IPS DF 19.7 (cell line): Measurements from ENCODE around the gene ACAA1.
"Not testable (repeated sequence)": the region's sequence is repeated elsewhere in the genome, so short reads cannot be mapped to it uniquely, and the experiment has no call there.

Experiments
- DNase-seq: peaks from one replicate; pipeline ENCODE4 v3.0.0-alpha.2; 2013; ENCODE audit warnings: low read depth, low spot score

The ACAA1 gene

DNA sequence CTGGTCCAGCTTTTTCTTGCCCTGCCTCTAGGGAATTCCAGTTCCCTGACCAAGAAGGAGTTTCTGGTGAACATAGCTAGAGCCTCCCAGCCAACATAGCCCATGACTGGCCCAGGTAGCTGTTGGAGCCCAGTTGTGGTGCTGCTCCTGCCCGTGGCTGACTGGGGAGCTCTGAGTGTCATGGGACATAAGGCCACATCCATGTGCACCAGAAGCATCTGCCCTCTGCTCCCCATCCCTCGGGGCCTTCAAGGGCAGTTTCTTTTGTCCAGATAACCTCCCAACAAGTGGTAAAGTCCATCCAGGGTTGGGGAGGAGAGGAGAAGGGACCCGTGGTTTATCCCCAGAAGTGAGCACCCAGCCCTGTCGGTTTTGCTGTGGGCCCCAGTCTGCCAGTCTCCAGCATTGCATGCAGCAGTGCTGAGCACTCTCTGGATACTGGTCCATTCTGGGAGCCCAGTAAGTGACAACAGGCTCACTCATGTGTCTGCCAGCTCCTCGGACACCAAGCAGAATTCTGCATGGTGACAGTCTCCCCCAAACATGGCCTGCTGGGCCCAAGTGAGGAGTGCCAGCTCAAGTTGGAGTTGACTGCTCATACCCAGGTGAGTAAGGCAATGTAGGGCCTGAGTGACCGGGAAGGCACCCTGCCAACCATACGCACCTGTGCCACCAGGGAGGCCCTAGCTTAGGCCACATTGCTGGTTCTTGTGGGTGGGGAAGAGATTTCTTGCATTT is 28.8 kb downstream of the ACAA1 start:
- no peak for DNase-seq

DNA sequence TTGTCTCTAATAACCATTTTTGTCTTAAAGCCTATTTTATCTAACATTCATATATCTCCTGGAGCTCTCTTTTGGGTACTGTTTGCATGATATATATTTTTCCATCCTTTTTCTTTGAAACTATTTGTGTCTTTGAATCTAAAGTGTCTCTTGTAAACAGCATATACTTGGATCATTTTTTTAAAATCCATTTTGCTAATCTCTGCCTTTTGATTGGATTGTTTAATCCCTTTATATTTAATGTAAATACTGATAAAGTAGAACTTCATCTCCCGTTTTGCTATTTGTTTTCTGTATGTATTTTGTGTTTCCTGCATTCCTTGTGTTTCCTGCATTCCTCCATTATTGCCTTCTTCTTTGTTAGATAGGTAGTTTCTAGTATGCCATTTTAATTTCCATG is 31.4 kb downstream of the ACAA1 start:
- DNase-seq, result no peak

DNA sequence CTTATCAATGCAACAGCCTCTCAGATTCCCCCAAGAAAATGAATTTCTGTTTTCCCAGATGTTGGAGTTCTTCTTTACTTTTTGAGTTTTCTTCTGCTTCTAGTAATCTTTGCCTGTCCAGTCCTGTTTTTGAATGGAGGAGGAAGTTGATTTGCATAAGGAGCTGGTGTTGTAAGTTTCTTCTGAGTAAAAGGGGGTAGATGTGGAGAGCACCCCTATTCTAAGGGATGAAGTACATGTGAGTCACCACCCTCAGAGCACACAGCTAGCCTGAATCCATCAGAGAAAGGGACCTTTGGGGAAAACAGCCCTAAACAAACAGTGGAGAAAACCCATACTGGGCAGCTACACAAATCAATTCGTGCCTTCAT is 34.5 kb downstream of the ACAA1 start:
- DNase-seq, result no peak

DNA sequence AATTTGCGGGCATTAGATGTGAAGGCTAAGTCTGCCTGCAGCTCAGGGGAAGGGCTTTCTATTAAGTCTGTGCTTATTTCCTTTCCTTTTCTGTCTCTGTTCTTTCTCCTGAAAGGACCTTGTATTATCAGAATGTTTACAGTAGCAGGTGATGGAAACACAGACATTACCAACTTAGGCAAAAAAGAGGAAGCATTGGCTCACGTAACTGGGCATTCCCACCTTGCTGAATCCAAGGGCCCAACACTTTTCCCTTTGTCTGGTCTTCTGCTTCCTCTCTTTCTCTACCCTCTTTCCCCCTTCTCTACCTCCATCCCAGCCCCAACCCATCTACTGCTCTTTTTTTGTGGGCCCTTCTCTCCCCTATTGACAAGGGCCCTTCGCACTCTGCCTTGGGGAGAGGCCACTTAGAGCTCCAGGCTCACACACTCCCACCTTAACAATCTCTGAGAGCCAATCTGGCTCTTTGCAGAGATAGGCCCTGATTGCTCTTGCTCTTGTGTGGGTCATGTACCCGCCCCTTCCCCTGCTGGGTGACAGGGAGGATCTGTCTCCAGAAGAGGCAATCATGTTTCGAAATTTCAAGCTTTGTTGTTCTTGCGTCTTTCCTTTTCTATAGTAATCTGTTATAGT is 35.0 kb downstream of the ACAA1 start:
- no peak for DNase-seq

DNA sequence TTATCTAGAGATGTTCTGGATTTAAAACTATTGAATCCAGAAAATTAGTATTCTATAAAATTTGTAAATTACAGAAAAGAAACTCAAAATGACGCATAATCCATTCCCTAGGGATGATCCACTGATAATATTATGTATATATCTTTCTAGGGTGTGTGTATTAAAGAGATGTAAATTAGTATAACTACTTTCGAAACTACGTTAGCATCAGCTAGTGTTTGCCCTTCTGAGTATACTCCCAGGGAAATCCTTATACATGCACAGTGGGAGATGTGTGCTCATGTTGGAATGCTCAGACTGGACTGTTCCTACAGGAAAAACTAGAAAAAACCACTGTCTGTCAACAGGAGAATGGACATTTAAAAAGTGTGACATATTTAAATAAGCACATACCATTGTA is 36.4 kb downstream of the ACAA1 start:
- DNase-seq, result no peak

DNA sequence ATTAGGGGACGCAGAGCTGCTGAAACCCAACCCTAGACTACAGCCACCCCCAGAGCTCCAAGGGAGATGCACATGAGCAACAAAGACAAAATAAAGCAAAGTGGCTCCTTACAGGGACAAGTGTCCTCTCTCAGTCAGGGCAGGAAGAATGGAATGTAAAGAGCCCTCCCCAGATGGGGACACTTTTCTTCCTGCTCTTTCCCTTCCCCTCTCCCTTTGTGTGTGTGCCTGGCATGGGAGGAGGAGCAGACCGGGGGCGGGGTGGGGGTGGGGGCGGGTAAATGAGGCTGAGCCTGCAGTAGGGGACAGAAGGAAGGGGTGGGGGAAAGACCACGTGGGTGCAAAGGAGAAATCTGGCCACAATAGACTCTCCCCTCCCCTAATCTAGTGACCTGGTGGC is 37.4 kb downstream of the ACAA1 start:
- no peak for DNase-seq

DNA sequence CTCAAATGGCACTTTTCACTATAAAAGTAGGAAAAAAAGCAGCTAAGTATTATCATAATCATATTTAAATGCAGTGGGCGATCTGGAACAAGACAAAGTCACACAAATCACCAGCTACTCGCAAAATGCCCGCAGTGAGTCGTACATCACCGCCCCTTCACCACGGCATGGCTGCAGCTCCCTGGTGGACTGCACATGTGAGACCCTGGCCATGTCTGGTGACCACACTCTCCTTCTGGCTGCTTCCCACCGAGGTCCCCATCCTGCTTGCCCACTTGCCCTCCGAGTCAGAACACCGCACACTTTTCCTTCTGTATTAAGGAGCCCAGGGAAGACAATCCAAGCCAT is 38.6 kb downstream of the ACAA1 start:
- DNase-seq, result no peak

DNA sequence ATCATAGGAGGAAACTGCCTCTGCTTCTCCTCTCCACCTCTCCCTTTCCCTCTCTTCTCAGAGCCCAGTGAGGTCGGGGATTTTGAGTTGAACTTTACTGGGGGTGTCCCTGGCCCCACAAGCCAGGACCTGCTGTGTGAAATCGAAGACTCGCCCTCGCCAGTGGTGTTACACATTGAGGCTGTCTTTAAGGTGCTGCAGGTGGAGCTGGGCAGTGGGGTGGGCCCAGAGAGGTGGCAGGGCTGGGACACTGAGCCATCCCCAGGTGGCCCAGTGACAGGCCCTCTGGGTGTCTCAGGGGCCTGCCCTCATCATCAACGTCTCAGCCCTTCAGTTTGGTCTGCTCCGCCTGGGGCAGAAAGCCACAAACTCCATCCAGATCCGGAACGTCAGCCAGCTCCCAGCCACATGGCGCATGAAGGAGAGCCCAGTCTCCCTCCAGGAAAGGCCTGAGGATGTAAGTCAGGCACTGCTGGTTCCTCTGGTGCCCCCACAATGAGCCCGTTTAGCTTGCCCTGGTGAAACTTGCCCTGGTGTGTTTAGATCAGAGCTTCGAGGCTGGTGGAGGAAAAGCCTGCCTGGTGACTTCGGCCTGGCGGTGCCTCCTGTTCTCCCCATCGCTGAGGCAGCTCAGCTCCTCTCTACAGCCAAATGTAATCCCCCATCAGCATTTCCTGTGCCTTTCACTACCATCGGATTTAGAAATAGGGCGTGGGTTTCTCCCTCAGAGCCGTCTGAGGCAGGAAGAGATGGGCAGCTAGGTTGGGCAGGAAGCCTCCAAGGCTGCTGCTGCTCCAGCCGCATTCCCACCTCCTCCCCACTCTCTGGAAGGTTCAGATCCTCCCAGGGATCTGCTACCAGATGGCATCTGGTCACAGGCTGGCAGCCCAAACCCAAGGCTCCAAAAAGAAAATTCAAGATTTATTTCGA is 39.2 kb downstream of the ACAA1 start:
- no peak for DNase-seq

DNA sequence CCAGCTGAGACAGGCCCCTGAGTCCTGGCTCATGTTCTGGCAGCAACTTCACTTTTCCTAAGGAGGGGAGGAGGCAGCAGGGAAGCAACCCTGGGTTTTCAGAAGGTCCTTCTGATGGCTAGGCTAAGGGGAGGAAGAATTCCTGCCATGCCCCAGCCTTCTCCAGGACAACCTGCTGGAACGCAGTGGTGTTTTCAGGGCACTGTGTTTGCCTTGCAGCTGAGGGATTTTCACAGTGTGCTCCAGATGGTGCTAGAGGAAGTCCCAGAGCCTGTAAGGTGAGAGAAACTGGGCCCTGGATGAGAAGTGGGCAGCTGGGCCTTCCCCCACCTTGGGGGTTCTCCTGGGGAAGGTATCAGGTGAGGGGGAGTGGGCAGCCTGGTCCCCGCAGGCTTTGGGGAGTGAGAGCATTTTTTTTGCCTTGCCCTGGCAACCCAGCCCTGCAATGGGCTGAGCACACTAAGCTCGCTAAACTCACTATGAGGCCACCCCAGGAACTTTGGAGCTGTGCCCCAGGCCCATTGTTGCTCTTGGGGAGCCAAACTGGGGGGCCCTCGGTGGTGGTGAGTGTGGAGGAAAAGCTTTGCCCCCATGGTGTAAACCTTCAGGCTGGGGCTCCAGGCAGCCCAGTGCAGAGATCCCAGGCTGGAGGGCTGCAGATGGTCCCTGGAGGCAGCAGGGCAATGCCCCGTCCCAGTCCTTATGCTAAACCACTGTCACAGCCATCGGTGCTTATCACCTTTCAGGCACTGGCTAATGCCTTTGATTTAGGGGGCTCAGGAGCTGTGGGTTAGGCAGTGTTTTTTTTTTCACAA is 41.1 kb downstream of the ACAA1 start:
- no peak for DNase-seq

DNA sequence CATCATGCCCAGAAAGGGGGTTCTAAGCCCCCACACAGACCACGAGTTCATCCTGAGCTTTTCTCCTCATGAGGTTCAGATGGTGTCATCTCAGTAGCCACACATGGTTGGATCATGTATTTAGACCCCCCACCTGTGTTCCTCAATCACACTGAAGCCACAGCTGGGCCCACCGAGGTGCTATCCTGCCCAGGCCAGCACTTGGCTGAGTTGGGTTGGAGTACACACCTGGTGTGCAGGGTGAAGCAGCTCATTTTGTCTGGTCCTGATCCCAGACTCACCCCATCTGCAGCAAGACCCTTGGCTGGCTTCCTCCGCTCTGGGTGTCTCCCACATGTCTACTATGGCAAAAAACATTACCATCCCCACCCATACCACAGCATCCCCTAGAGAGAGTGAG is 41.9 kb downstream of the ACAA1 start:
- no peak for DNase-seq

DNA sequence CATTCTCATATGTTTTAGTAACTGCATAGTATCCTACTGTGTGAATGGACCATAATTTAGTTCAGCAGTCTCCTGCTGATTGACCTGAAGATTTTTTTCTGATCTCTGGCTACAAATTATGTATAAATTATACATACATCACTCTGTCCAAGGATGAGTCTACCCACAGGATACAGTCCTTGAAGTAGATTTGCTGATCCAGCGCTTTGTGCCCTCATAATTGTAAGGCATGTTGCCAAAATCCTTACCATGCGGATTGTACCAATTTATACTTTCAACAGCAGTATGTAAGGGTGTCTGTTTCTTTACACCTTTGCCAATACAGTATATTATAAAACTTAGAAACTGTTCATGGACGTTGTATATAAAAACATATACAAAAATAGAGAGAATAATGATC is 46.5 kb downstream of the ACAA1 start:
- no peak for DNase-seq

DNA sequence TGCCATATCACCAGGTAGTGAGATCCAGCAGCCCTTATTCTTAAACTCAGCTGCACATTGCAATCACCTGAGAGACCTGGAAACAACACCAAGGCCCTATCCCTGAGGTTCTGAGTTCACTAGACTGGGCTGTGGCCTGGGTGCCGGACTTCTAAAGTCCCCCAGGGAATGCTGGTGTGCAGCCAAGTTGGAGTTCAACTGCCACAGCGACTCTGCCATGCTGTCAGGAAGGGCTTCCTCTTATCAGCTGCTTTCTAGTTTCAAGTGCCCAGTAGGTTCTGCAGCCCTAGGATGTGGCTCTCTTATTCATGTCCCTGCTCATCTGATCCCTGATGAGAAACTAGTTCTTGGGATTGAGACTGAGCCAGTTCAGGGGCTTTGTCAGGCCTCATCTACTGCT is 47.8 kb downstream of the ACAA1 start:
- DNase-seq, result no peak

DNA sequence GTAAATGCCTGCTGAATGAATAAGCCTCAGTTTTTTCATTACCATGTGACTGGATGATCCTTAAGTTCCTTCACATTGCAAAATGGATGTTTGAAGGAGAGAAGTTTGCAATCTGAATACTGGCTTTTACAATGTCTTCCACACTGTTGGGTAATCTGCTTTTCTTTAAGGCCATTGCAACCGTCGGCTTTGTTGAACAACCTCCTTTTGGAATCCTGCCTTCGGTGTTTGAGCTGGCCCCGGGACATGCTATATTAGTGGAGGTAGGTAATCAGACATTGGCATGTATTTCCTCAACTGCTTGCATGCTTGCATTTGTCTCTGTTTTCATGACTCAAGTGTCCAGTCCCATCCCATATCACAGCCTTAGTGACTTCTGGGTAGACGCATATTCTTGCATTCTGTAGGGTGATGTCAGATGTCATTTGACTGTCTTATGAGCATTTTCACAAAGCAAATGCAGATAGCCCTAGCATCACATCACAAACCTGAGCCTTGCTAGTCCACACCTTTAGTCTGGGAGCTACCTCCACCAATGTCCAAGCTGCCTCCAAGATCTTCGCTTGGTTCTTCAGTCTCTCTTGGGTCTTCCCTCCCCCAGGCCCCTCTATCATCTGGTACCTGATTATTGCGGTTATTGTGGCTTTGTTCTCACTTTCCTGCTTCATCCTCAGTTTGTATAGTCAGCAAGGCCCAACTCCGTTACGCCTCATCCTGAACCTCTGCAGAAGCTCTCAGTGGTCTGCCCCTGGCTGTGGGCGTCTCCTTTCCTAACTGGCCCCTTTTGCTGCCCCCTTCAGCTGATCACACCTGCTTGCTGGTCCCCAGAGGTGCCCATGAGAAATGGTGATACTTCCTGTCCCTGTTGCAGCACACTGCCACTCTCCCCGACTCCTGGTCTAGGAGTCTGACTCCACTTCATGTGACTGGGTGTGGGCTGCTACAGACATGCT is 48.5 kb downstream of the ACAA1 start:
- DNase-seq, result no peak

DNA sequence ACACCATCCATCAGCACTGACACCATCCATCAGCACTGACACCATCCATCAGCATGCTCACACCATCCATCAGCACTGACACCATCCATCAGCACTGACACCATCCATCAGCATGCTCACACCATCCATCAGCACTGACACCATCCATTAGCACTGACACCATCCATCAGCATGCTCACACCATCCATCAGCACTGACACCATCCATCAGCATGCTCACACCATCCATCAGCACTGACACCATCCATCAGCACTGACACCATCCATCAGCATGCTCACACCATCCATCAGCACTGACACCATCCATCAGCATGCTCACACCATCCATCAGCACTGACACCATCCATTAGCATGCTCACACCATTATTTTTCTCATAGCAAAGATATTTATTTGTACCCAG is 49.6 kb downstream of the ACAA1 start:
- DNase-seq, result not testable (repeated sequence)

DNA sequence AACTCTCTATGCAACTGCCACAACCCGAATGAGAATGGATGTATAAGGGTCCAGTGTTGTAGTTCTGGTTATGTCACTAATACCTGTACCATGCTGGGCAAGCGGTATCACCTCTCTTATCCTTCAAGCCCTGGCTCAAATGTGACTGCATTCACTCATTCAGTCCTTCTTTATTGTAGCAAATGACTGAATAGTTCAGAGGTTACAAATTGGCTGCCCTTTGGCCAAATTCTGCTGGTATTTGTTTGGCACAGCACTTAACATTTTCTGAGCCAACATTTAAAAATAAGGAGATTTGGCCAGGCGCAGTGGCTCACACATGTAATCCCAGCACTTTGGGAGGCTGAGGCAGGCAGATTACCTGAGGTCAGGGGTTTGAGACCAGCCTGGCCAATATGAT is 50.4 kb downstream of the ACAA1 start:
- no peak for DNase-seq

DNA sequence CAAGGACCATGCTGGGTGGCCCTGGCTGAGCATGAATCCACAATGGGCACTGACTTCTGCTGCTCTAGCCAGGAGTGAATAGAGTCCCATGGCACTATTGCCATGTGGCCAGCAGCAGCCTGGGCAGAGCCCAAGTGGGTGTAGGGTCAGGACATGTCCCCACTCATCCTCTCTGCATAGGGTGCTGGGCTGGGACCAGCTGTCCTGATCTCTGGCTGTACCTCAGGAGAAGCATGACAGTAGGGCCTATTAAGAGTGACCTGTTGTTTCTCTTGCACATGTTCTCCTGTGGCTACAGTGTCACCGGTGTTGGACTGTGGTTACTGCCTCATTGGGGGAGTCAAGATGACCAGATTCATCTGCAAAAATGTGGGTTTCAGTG is 51.0 kb downstream of the ACAA1 start:
- no peak for DNase-seq

DNA sequence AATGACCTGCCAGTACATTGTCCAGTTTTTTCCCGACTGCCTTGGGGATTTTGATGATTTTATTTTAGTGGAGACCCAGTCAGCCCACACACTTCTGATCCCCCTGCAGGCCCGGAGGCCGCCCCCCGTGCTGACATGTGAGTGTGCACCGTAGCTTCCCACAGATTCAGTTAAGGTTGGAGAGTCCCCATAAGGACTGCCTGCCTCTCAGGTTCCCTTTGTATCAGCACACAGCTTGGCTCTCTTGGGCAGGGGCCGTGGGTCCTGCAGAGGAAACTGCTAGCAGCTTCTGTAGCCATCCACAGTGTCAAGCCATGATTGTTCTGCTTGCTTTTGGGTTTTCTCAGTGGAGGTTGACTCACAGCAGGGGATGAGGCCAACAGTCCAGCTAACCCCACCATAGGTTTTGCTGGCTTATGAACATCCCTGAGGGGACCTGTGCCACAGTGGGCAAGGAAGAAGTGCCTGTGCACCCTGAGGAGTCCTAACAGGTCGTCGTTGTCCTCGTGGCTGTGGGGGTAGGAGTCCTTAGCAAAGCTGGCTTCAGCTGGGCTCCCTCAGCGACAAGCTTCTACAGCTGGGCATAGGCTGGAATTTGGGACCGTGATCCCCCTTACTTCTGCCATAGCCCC is 51.5 kb downstream of the ACAA1 start:
- no peak for DNase-seq

DNA sequence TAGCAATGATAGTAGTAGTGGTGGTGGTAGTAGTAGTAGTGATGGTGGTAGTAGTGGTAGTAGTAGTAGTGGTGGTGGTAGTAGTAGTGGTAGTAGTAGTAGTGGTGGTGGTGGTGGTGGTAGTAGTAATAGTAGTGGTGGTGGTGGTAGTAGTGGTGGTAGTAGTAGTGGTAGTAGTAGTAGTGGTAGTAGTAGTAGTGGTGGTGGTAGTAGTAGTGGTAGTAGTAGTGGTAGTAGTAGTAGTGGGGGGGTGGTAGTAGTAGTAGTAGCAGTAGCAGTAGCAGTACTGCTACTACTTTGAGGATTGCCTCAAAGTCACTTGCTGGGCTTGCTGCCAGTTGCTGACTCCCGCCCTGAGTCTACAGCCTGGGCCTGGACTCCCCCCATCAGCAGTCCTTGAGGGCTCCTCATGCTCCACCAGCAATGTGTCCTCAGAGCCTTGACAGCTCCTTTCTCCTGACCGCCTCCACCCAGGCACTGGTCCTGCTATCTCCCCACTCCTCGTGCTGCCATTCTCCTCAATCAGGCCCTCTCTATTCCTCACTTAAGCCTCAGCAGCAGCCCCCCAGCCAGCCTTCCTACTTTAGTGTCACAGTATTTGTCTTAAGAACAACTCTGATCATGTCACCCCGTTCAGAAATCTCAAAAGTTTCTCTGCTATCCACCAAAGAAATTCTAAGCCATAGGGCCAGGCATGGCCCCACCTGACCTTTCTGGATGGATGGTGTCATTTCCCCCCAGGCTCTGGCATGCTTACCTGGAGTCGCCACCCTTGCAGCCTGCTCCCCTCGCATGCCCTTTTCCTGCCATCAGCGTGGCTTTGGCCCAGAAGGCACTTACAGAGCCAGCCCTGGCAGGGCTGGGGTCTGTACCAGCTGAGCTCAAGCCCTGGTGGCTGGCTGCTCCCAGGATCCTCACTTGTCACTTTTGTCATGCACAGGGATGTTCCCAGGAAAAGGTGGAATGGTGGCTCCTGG is 52.3 kb downstream of the ACAA1 start:
- no peak for DNase-seq

DNA sequence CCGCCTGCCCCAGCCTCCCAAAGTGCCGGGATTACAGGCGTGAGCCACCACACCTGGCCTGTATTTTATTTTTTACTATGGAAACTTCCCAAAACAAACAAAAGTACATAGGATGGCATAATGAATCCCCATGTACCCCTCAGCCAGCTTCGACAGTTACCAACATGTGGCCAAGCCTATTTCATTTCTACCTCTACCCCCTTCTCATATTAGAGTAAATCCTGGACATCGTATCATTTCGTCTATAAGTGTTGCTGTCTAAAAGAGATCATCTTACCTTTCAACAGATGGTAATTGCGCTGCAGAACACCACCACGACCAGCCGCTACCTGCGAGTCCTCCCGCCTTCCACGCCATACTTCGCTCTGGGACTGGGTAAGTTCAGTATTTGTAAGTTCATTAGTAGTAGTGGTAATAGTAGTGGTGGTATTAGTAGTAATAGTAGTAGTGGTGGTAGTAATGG is 53.0 kb downstream of the ACAA1 start:
- DNase-seq, result no peak
